SH-SY5Y (cell line): ENCODE data around the gene GALNT9.

Experiments used
- GATA2 ChIP-seq: IDR thresholded peaks from 2 replicates; pipeline ENCODE4 v1.6.1; 2011; ENCODE audit warnings: mild to moderate bottlenecking, low read depth, low read length
- GATA3 ChIP-seq: IDR thresholded peaks from 2 replicates; pipeline ENCODE4 v1.6.1; 2011; ENCODE audit warnings: low read depth, mild to moderate bottlenecking, low read length, moderate library complexity

Gene GALNT9

DNA sequence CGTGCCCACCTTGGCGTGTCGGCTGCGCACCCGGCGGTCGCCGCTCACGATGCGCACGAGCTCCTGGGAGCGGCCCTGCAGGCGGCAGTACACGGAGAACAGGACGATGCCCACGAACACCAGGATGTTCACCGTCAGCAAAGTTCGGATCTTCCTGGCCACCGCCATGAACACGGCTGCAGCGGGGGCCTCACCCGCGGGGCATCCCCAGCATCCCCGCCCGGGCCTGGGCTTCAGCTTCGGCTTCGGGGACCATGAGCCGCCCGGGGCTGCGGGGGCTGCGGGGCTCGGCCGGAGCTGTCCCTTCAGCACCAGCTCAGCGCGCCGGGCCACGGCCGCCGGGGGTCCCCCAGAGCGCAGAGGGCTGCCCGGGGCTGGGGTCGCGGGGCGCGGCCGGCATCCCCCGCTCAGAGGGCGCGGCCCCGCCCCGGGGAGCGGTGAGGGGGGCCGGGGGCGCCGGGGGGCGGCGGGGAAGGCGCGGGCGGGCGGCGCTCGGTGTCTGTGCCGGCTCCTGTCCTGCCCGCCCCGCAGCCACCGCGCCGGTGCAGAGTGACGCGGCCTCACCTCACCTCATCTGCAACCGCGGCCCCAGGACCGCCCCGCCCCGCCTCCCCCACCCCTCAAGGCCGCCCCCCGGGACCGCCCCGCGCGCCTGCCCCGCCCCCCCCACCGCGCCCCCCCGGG is at the start of gene GALNT9:
TSS of gene GALNT9 (minus strand) at position 554 of the 684 bp plus-strand sequence. CDS start at position 168, 386 bp downstream.
- TF ChIP-seq GATA3 = no peak
- TF ChIP-seq GATA2 = no peak

DNA sequence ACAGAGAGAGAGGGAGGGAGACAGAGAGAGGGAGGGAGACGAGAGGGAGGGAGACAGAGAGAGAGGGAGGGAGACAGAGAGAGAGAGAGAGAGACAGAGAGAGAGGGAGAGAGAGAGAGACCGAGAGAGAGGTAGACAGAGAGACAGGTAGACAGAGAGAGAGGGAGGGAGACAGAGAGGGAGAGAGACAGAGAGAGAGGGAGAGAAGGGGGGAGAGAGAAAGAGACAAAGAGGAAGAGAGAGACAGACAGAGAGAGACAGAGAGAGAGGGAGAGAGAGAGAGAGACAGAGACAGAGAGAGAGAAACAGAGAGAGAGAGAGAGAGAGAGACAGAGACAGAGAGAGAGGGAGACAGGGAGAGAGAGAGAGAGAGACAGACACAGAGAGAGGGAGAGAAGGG is 47.8 kb upstream of the GALNT9 start:
- TF ChIP-seq GATA2 = no peak
- no peak for TF ChIP-seq GATA3

DNA sequence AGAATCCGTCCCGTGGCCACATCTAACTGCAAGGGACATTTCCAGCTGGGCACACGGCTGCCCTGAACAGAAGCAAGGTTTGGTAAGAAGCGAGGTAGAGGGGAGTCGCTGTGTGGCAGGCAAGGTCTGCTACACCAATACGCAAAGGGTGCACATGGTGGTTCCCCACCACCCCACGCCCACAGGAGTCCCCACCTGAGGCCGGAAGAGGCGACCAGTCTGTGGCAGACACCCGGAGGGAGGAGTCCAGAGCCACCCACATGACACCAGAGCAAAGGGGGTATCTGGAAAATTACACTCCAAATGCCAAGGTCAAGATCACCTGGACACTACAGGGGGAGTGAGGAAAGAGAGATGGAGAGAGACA is 47.1 kb upstream of the GALNT9 start:
- TF ChIP-seq GATA2 (no peak), GATA3 (no peak)

DNA sequence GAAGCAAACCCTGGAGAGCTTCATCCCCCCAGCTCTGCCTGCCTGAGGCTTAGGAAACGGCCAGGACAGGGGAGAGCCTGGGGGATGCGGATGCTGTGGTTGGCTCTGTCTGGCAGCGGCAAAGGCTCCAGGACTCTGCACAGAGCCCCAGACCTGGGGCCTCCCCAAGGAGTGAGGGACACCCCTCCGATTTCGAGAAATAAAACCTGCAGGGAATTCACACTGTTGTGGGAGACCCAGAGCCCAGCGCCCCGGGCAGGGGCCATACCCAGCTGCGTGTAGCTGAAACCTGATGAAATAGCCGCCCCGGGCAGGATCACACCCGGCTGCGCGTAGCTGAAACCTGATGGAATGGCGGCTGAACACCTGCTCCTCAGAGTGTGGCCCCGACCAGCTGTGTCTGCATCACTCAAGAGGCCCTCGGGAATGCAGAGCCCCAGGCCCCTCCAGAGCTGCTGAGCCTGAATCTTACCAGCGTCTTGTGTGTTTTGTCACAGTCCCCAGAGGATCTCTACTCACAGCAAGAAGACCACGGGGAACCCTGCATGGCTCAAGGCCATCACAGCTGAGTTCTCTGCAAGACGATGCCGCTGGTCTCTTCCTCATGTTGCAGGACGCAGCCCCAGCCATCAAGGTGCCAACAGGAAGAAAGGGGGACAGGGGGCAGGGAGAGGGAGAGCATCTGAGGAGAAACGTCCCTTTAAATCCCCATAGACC is 46.5 kb upstream of the GALNT9 start:
- no peak for TF ChIP-seq GATA2
- no peak for TF ChIP-seq GATA3

DNA sequence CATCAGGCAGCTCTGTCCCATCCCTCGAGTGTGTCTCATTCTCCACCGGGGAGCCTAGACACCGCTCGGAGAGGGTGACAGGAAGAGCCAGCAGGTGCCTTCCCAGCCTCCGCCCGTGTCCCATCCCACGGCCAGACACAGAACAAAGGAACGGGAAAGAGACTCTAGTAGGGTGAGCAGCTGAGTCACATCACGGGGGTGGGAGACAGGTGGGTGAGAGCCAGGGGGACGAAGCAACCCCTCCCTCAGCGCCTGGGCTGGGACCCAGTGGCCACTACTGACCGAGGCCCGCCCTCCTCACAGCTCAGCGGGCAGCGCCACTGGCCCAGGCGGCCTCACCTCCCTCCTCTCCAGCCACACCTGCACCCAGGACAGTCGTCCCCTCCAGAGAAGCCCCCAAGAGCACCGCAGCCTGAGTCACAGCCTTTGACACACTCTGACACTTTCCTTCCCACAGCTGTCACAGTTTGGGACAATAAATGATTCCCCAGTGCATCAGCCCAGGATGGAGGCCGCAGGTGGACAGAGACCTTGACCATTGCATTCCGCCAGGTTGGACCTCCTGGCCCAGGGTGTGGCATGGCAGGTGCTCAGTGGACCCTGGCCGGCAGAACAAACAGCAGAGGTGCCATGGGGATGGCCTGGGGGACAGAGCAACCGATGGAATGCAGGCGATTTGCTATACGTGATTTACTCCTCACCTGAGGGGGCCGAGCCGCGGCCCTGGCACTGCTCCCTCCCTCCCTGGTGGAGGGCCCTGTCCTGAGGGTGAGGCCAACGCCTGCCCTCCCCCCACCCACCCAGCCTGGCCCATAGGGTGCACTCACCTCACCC is 45.4 kb upstream of the GALNT9 start:
- TF ChIP-seq GATA3 (no peak), GATA2 (no peak)

DNA sequence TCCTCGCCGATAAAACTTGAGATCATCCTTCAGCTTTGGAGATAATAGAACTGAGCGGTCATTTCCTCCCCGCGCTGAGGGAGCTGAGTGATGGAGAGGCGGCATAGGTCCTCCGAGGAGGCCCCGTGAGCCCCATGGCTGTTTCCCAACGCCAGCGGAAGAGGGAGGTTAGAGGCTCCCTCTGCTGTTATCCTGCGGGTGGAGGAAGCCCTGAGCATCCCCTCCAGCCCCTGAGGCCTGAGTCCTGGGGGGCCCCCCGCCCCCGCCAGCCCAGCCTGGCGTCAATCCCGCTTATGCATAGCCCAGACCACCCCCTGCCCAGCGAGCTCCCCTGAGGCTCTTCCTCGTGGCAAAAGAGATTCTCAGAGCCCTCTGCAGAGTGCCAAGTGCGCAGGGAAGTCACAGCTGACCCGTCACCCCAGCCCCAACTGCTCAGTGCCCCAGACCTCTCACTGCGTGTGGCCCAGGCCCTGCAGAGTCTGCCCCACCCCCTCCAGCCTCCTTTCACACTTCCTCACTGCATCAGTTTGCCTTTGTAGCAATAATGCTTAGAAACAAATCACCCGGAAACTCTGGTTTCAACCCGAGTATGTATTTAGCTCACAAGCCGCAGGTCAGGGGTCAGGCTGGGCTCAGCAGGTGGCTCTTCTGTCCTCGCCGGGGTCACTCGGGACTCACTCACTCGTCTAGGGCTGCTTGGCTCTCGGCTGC is 44.7 kb upstream of the GALNT9 start:
- no peak for TF ChIP-seq GATA3
- no peak for TF ChIP-seq GATA2

DNA sequence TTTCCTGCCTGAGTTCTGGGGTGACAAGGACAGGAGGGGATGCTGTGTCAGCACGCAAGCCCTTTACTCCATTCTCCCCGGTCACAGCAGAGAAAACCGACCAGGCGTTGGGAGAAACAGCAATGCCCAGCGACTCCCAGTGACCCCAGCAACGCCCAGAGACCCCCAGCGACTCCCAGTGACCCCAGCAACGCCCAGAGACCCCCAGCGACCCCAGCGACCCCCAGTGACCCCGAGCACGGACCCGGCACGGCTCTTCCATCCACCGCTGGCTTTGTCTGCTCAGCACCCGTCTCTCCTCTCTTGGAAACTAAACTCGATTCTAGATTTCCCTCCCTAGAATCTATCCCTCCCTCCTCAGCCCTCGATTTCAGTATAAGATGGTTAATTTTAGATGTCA is 38.5 kb upstream of the GALNT9 start:
- TF ChIP-seq GATA3 = no peak
- TF ChIP-seq GATA2 = no peak

DNA sequence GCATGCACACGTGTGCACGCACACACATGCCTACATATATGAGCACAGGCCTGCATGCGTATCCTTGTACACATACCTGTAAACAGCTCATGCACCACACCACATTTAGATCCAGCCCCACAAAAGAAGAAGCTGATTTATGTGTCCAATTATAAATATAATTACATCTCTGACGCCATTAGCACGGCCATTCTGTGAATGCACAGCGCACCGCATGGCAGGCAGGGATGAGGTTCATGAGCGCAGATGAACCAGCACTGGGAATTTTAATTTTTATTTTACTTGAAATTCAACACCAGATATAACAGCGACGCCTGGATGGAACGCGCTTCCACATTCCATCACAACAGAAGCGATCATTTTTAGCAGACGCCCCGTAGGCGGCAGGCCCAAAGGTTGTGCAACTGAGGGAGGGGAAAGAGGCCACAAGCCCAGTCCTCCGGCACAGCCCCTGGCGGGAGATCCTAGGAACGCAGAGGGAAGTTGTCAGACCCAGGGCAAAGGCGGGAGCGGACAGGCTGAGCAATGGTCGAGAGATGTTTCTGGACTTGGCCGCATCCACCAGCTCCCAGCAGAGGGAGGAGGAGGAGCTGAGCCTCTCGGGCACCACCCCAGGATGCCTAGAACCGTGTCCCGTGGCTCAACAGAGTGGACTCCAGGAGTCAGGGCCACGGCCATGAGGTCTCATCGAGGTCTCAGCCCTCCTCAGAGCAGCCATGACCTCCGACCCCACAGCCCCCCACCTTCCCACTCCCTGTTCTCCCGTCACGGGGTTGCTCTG is 37.9 kb upstream of the GALNT9 start:
- TF ChIP-seq GATA3 (no peak), GATA2 (no peak)

DNA sequence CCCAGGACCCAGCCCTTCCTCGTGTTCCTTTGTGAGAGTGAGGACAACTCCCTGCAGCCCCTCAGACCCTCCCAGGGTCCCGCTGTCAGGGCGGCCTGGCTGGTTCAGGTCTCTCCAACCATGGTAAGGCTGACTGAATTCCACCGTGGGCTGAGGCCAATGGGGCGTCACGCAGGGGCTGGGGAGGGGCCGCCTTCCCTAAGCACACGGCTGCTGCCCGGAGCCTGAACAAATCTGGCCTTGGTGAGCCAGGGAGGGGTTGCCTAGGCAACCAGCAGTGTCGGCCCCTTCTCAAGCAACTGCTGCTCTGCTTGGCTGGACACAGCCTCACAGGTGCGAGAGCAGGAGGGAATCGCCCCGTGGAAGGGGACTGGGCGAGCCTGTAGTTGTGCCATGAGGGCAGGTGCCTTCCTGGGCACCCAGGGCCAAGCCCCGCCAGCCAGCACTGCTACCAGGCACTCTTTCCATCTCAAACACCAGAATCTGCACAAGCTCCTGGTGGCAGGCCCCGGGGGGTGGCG is 37.0 kb upstream of the GALNT9 start:
- TF ChIP-seq GATA3 (no peak), GATA2 (no peak)

DNA sequence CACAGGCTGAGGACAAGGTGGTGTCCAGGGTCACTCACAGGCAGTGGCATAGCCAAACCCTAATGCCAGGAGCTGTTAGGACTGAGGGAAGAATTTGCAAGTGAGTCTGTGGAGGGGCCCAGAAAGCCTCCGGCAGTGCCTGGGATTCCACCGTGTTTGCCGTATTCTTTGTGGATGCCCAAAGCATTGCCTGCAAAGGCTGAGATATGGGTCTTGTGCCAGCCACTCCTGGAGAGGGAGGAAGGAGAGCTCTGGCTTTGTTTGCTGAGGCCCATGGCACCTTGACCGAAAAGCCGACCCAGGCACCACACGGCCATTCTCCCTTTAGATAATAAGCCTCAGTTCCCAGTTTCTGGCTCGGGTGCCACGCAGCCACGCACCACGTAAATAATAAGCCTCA is 35.8 kb upstream of the GALNT9 start:
- no peak for TF ChIP-seq GATA3
- no peak for TF ChIP-seq GATA2

DNA sequence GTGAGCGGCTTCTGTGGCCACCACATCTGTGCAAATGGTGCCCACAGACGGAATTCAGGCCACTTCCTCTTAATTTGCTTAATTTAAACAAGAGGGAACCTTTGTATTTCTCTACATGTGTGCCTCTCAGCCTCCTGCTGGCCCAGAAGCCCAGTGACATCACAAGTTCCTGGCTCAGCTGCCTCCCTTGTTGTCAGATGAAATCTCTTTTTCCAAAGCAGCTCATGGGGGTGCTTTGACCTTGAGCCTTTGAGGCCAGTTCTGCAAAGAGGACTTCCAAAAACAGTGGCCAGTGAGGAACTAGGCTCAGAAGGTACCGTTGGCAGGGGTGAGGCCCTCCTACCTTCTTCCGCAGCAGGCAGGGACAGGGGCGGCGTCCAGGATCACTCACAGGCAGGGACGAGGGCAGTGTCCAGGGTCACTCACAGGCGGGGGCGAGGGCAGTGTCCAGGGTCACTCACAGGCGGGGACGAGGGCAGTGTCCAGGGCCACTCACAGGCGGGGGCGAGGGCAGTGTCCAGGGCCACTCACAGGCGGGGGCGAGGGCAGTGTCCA is 35.0 kb upstream of the GALNT9 start:
- TF ChIP-seq GATA3 (no peak), GATA2 (no peak)

DNA sequence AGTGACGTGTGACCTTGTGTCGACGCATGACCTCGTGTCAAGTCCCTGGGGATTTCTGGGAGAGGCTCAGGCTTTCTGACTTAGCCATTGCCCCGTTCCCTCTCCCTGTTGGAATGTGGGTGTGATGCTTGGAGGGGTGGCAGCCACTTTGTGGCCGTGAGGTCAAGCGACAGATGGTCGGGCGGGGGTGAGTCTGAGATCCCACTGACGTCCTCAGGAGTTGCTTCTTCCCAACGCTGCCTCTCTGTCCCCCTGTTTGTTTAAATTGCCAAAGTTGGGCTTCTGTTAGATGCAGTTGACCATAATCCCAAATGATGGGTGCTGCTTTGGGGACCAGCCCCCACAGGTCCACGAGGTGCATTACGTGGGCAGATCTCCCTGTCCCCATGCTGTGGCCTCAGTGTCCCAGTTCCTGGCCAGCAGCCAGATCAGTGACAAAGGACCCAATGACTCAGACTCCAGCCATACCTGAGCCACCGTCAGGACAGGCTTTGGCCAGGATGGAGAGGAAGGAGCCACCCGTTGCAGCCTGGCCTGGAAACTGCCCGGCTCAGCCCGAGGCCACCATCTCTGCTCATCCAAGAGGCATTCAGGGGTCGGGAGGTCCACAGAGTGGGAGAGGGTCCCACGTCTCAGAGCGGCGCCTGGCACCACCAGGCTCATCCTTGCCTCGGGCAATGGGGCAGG is 34.4 kb upstream of the GALNT9 start:
- no peak for TF ChIP-seq GATA2
- no peak for TF ChIP-seq GATA3
